GM12878 (cell line): ENCODE data around the gene GALNT16. TPM values are rescaled to one million over a fixed set of nuclear protein-coding genes. Genes with fewer than 3 reads are reported as not detected.
A peak's percentile ranks its signal among the peaks of the same experiment; 100 is the strongest.

Experiments
- ATAC-seq: fragments of 200-7000 bp; cut with Tn5 transposase; 3 replicates; pipeline ENCODE4 v1.9.1; 2020; ENCODE audit warnings: mild to moderate bottlenecking, moderate library complexity
- BruUV-seq: library from RNA; stranded (reverse); fragments of 400-500 nt; replicated peaks from 2 replicates; lab custom pipeline; 2021; lab: Mats Ljungman, UMichigan
- CTCF ChIA-PET: fragments of 300-600 bp; sonication (Branson Sonifier 250); formaldehyde crosslinking; extraction: SDS; loops from one replicate; lab custom pipeline; 2021; ENCODE audit warnings: inconsistent platforms; lab: Yijun Ruan, JAX
- POLR2A ChIA-PET: fragments of 350-600 bp; formaldehyde crosslinking; extraction: SDS; loops from one replicate; lab custom pipeline; 2021; ENCODE audit warnings: inconsistent platforms; lab: Charles Lee
- RAD21 ChIA-PET: fragments of 300-600 bp; sonication (Branson Sonifier 250); formaldehyde crosslinking; loops from one replicate; lab custom pipeline; 2023; ENCODE audit warnings: antibody characterized with exemption; ENCODE audit not compliant: unreplicated experiment; lab: Charles Lee
- SMC1A ChIA-PET: fragments of 300-600 bp; sonication (Branson Sonifier 250); formaldehyde crosslinking; loops from one replicate; lab custom pipeline; 2023; ENCODE audit not compliant: unreplicated experiment, uncharacterized antibody; lab: Charles Lee
- DNase-seq: peaks from one replicate; pipeline ENCODE4 v3.0.0-alpha.2; 2011; ENCODE audit warnings: low read depth, low spot score
- FAIRE-seq: peaks from 3 replicates; lab custom pipeline; 2011; peaks lifted over from hg19 to GRCh38; lab: Jason Lieb, UNC
- H2AFZ ChIP-seq: 2 replicates; pipeline ENCODE4 v1.6.0; 2011; ENCODE audit warnings: low read depth, low read length, control low read depth; ENCODE audit not compliant: control insufficient read depth
- H3K27ac ChIP-seq: 2 replicates; pipeline ENCODE4 v1.5.1; 2011; ENCODE audit warnings: control low read depth; ENCODE audit not compliant: control insufficient read depth, insufficient read depth
- H3K27me3 ChIP-seq, 2 experiments: replicated peaks in 1 of 2; 2 replicates each; pipeline versions ENCODE4 v1.6.0 to v1.6.1; 2011; ENCODE audit warnings: low read length in 1 of 2; ENCODE audit not compliant: control insufficient read depth in 2 of 2, insufficient read depth in 2 of 2
- H3K36me3 ChIP-seq, 2 experiments: 2 replicates each; pipeline ENCODE4 v1.5.1; 2011; ENCODE audit warnings: low read length in 1 of 2; ENCODE audit not compliant: control insufficient read depth in 2 of 2, insufficient read depth in 2 of 2
- H3K4me1 ChIP-seq: 2 replicates; pipeline ENCODE4 v1.6.1; 2011; ENCODE audit warnings: mild to moderate bottlenecking, low read length, moderate library complexity, mixed read lengths; ENCODE audit not compliant: control insufficient read depth, insufficient read depth
- H3K4me2 ChIP-seq: 2 replicates; pipeline ENCODE4 v1.6.0; 2011; ENCODE audit warnings: control low read depth; ENCODE audit not compliant: control insufficient read depth, insufficient read depth
- H3K4me3 ChIP-seq: fragments of 200-600 bp; sonication (generic); 2 replicates; pipeline ENCODE4 v1.5.1; 2016
- H3K79me2 ChIP-seq: 2 replicates; pipeline ENCODE4 v1.6.0; 2011; ENCODE audit warnings: low read length; ENCODE audit not compliant: control insufficient read depth, insufficient read depth
- H3K9ac ChIP-seq: 2 replicates; pipeline ENCODE4 v1.8.0; 2011; ENCODE audit warnings: low read length, control low read depth, mixed read lengths; ENCODE audit not compliant: control insufficient read depth, insufficient read depth
- H3K9me3 ChIP-seq: replicated peaks from 3 replicates; pipeline ENCODE4 v1.5.1; 2011; ENCODE audit warnings: mild to moderate bottlenecking, low read length; ENCODE audit not compliant: control insufficient read depth, insufficient read depth
- H4K20me1 ChIP-seq: 2 replicates; pipeline ENCODE4 v1.6.0; 2011; ENCODE audit not compliant: control insufficient read depth, insufficient read depth
- HDAC6 ChIP-seq: fragments of 200-600 bp; sonication (generic); IDR thresholded peaks from one replicate; pipeline ENCODE4 v1.8.0; 2017; ENCODE audit warnings: antibody characterized with exemption; ENCODE audit not compliant: unreplicated experiment
- MLLT1 ChIP-seq: fragments of 450-650 bp; IDR thresholded peaks from 2 replicates; pipeline ENCODE4 v1.6.1; 2016; ENCODE audit warnings: mild to moderate bottlenecking
- WGBS: methylation state at CpG from one replicate; pipeline ENCODE4 v1.1.6; 2016; ENCODE audit warnings: low lambda C conversion rate; ENCODE audit not compliant: insufficient replicate concordance, insufficient coverage; ENCODE audit errors: missing lambda C conversion rate; 5-methylcytosine and 5-hydroxymethylcytosine counted together
- in situ Hi-C: fragments of 300-500 bp; cut with MboI; formaldehyde crosslinking; loops from 9 replicates; pipeline ENCODE4 v1.14.3; 2018; ENCODE audit warnings: mixed read lengths
- intact Hi-C: fragments of 100-400 bp; cut with micrococcal nuclease; formaldehyde crosslinking; loops from one replicate; pipeline ENCODE4 v1.14.2; 2022; ENCODE audit not compliant: unreplicated experiment
- polyA plus RNA-seq, 11 experiments: library from polyadenylated mRNA; depleted of rRNA in 4 of 11; unstranded in 6 of 11; stranded (reverse) in 5 of 11; fragments of >200 nt; fragmentation: Nextera tagmentation in 4 of 11; fragmentation: Illumina TruSeq in 1 of 11; extraction: Ambion mirVana in 4 of 11; extraction: Trizol in 1 of 11; gene quantifications; 1 replicate in 1 of 11; 2 replicates in 10 of 11; pipeline versions ENCODE4 v1.2.1 to v1.2.3, GENCODE V29; 2011 to 2016; ENCODE audit warnings: inconsistent platforms in 2 of 11, missing spikeins in 2 of 11, low read depth in 1 of 11
- total RNA-seq, 4 experiments: library from RNA; depleted of rRNA in 3 of 4; stranded (reverse); fragments of >200 nt in 3 of 4; fragmentation: Illumina TruSeq in 1 of 4; extraction: Trizol in 1 of 4; gene quantifications; 2 replicates each; pipeline versions ENCODE4 v1.2.1 to v1.2.3, GENCODE V29; 2013 to 2021

GALNT16 gene
- total and polyA plus RNA-seq, 10 of the 15 experiments (the other 5 are each of a cell fraction or from before 2014, with no cell fraction given): under 0.01 to 0.08 (median 0.03) TPM; not detected in 3

DNA sequence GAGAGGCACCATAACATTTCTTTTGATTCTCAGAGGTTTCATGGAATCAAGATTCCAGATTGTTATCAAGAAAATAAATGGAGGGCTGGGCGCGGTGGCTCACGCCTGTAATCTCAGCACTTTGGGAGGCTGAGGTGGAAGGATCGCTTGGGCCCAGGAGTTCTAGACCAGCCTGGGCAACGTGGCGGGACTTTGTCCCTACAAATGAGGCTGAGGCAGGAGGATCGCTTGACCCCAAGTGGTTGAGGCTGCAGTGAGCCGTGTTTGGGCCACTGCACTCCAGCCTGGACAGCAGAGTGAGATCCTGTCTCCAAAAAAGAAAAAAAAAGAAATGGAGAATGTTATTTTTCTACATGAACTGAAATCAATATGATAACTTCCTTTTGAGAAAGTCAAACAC, 139.8 kb downstream of the GALNT16 start:
- BruUV-seq: no TSS peak
- 89% methylated on average over 8 of the region's 8 CpGs for WGBS
- ATAC-seq: no peak

More for the DNA sequence above, 139.8 kb downstream of the GALNT16 start:
- H3K36me3 ChIP-seq: peaks cover 0 to 10% of the 10 kb centered on the region in 2 experiments; a peak in 1 of 4 replicates
- in situ Hi-C loops: no loop called here
- H3K27me3 ChIP-seq: no peaks in the 10 kb centered on the region
- peaks cover 3% of the 10 kb centered on the region; the same call in 2 of the 3 replicates for H3K9me3 ChIP-seq
- H3K79me2 ChIP-seq: peaks cover 91% of the 10 kb centered on the region
- peak overlapping the region; percentile 98 for H3K4me3 ChIP-seq
- DNase-seq: no peak
- no peak overlapping the region for H3K27ac ChIP-seq
- TF ChIP-seq HDAC6: no peak
- peak; percentile 94 for TF ChIP-seq MLLT1
- TF ChIP-seq, all 136 proteins: peak for 1
- peak overlapping the region; percentile 96 for H3K4me2 ChIP-seq
- H2AFZ ChIP-seq: no peak overlapping the region
- RAD21 ChIA-PET: interaction anchor here (1.3 to 11.7 kb wide), 4 partner anchors 16 to 60 kb away, joined by 3 to 143 read pairs (median 11); no protein-coding TSS in a partner anchor
- SMC1A ChIA-PET: interaction anchor here (0.6 to 3.4 kb wide), 4 partner anchors 9 to 69 kb away, joined by 3 to 15 read pairs (median 6); no protein-coding TSS in a partner anchor
- CTCF ChIA-PET: interaction anchor here (2.7 kb wide), 1 partner anchor 60 kb away, joined by 12 read pairs; no protein-coding TSS in a partner anchor
- FAIRE-seq: no peak
- POLR2A ChIA-PET: interaction anchor here (0.5 to 7.1 kb wide), 3 partner anchors 9 to 45 kb away, joined by 3 to 100 read pairs (median 3); no protein-coding TSS in a partner anchor
- intact Hi-C loops: loop anchor here (2.0 to 10.0 kb wide), 2 partner anchors 43 to 215 kb away; partner anchors contain the start of gene SUSD6
- H3K9ac ChIP-seq: peak overlapping the region; percentile 98; the same call in 1 of the 2 replicates
- H3K4me1 ChIP-seq: peaks cover 6% of the 10 kb centered on the region
- H4K20me1 ChIP-seq: no peaks in the 10 kb centered on the region
